Gastroesophageal sphincter (tissue), 4 donors: Measurements from ENCODE around the gene PEA15. TPM values are rescaled to one million over a fixed set of nuclear protein-coding genes. Genes with fewer than 3 reads are reported as not detected.

Source experiments
- ATAC-seq: fragments of 150-250 bp; one replicate; pipeline ENCODE4 v1.9.1; 2016; ENCODE audit warnings: mild to moderate bottlenecking, moderate library complexity
- H3K27ac ChIP-seq, 4 donors: fragments of 200-600 bp; sonication (generic) in 3 of 4; 1 replicate in 3 of 4; 2 replicates in 1 of 4; pipeline ENCODE4 v1.5.1; 2016 to 2019
- H3K27me3 ChIP-seq: fragments of 200-600 bp; sonication (generic); one replicate; pipeline ENCODE4 v1.5.1; 2019
- H3K36me3 ChIP-seq, 2 donors: fragments of 200-600 bp; sonication (generic); one replicate each; pipeline ENCODE4 v1.5.1; 2019; ENCODE audit warnings: control low read depth in 1 of 2
- H3K4me1 ChIP-seq, 3 donors: fragments of 200-600 bp; sonication (generic); 1 replicate in 2 of 3; 2 replicates in 1 of 3; pipeline ENCODE4 v1.5.1; 2016 to 2019; ENCODE audit warnings: control low read depth in 2 of 3
- H3K4me3 ChIP-seq, 2 donors: fragments of 200-600 bp; sonication (generic); one replicate each; pipeline ENCODE4 v1.5.1; 2019; ENCODE audit warnings: mild to moderate bottlenecking in 1 of 2, moderate library complexity in 1 of 2
- H3K9me3 ChIP-seq, 3 donors: fragments of 200-600 bp; sonication (generic); one replicate each; pipeline ENCODE4 v1.5.1; 2017 to 2019; ENCODE audit warnings: control low read depth in 2 of 3
- EP300 ChIP-seq: sonication (generic); formaldehyde crosslinking; IDR thresholded peaks from one replicate; pipeline ENCODE4 v1.6.1; 2017; ENCODE audit warnings: antibody characterized with exemption, mild to moderate bottlenecking
- POLR2A ChIP-seq, 2 donors: fragments of 450-650 bp; IDR thresholded peaks; one replicate each; pipeline ENCODE4 v1.6.1; 2017; ENCODE audit warnings: antibody characterized with exemption in 2 of 2, mild to moderate bottlenecking in 2 of 2, moderate library complexity in 1 of 2
- POLR2AphosphoS5 ChIP-seq: sonication (generic); formaldehyde crosslinking; IDR thresholded peaks from one replicate; pipeline ENCODE4 v1.6.1; 2017; ENCODE audit warnings: antibody characterized with exemption
- WGBS, 2 donors: methylation state at CpG; one replicate each; pipeline ENCODE4 v1.1.5; 2018; ENCODE audit warnings: low coverage in 1 of 2; 5-methylcytosine and 5-hydroxymethylcytosine counted together
- total RNA-seq, 4 donors: library from RNA; depleted of rRNA; stranded (reverse); fragments of >200 nt; gene quantifications; one replicate each; pipeline ENCODE4 v1.1.0, GENCODE V29; 2016
- TF ChIP-seq, protein P1 (sequence below), 4 experiments: fragments of 200-600 bp in 2 of 4; fragments of 450-650 bp in 2 of 4; sonication (generic) in 1 of 4; IDR thresholded peaks; one replicate each; pipeline ENCODE4 v1.5.1; 2017 to 2019; ENCODE audit warnings: antibody characterized with exemption in 4 of 4, mild to moderate bottlenecking in 2 of 4, moderate library complexity in 2 of 4

The PEA15 gene
- total RNA-seq, 4 donors from 2014 or later = 94.6 to 325 (median 164) TPM

DNA sequence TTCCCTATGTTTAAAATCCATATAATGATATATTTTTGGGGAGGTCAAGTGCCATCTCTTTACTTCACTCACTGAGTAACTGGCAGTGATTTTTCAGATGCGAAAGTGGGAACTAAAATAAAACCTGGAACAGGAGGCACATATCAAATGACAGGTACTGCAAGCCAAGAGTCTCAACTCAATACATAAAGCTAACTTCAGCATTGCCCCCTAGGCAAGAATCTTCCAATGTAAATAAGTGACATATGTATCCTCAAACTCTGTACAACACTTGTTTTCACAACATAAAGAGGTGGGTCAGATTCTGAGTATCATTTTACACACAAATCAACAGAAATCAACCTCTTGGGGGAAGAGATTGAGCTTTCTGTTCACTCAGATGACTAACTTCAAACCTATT lies 39.0 kb downstream of the PEA15 start:
- no peak overlapping the region for H3K4me3 ChIP-seq
- ATAC-seq = no peak
- H3K27ac ChIP-seq = no peak overlapping the region
- H3K27me3 ChIP-seq = no peaks in the 10 kb centered on the region
- peaks cover 0 to 49% of the 10 kb centered on the region in 2 donors for H3K36me3 ChIP-seq
- TF ChIP-seq POLR2A (IDR thresholded peaks at IDR 0.05) (no peak), EP300 (no peak), POLR2AphosphoS5 (no peak)
- TF ChIP-seq, protein P1, sequence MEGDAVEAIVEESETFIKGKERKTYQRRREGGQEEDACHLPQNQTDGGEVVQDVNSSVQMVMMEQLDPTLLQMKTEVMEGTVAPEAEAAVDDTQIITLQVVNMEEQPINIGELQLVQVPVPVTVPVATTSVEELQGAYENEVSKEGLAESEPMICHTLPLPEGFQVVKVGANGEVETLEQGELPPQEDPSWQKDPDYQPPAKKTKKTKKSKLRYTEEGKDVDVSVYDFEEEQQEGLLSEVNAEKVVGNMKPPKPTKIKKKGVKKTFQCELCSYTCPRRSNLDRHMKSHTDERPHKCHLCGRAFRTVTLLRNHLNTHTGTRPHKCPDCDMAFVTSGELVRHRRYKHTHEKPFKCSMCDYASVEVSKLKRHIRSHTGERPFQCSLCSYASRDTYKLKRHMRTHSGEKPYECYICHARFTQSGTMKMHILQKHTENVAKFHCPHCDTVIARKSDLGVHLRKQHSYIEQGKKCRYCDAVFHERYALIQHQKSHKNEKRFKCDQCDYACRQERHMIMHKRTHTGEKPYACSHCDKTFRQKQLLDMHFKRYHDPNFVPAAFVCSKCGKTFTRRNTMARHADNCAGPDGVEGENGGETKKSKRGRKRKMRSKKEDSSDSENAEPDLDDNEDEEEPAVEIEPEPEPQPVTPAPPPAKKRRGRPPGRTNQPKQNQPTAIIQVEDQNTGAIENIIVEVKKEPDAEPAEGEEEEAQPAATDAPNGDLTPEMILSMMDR (IDR thresholded peaks at IDR 0.05) = no peak
- no peaks in the 10 kb centered on the region for H3K9me3 ChIP-seq
- WGBS, 2 donors = 20 to 79% methylated on average over 1 of the region's 1 CpG
- peaks cover 0 to 58% (median 0%) of the 10 kb centered on the region in 3 donors for H3K4me1 ChIP-seq

DNA sequence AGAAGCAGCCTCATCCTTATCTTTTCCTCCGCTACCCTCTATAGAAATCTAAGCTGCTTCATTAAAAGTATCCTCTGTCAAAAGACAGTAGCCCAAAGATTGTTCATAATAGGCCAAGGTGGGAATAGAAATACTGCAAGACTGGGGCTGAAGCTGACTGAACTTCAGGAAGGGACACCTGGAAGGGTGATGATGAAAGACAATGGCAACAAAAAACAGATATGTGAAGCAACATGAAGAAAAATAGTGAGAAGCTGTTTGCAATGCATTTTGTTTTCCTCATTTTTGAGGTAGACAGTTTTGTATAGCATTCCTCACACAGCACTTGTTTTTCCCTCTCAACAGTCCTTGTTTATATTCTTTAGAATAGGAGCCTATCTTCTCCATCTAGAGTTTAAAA lies 40.2 kb downstream of the PEA15 start:
- TF ChIP-seq POLR2AphosphoS5 (no peak), EP300 (no peak), POLR2A (IDR thresholded peaks at IDR 0.05) (no peak)
- TF ChIP-seq, protein P1 (IDR thresholded peaks at IDR 0.05) = no peak

DNA sequence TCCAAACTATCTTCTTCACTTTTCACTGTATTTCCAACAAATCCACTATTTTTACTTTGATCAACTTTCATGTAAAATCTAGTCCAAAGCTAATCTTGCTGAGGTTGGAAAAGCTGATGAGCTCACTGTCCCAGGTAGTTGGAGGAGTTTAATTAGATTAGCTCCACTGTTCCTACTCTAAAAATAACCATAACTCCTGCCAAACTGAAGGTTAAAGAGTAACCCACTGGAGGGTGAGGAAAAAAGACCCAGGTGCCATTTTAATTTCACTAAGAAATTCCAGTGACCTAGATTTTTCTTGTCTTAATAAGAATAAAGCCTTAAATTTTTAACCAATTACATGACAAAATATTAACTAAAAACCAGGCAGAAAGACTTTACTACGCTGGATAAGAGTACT lies 41.9 kb downstream of the PEA15 start:
- H3K27ac ChIP-seq = no peak overlapping the region

More for the DNA sequence above, 40.2 kb downstream of the PEA15 start:
- H3K9me3 ChIP-seq = no peaks in the 10 kb centered on the region
- ATAC-seq = no peak
- WGBS, 2 donors = 83 to 89% methylated on average over 1 of the region's 1 CpG
- H3K36me3 ChIP-seq = peaks cover 0 to 37% of the 10 kb centered on the region in 2 donors
- no peak overlapping the region for H3K27ac ChIP-seq
- H3K27me3 ChIP-seq = no peaks in the 10 kb centered on the region
- H3K4me1 ChIP-seq = peaks cover 0 to 70% (median 0%) of the 10 kb centered on the region in 3 donors
- H3K4me3 ChIP-seq = no peak overlapping the region

DNA sequence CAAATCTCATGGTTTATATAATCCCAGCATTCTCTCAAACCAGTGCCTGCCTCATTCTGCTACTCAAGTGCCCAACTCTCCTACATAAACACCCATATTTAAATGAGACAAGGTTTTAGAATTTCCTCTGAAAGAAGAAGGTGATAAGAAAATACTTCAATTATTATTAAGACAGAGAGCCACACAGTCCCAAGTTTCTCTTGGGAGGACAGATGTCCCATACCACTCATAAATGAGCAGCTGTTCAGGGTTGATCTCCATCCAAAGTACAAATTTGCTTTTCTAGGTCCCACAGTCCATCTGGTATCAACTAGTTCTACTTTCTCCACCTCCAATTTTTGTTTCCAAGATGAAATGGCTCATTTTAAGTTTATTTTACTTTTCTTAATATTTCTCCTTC lies 45.8 kb downstream of the PEA15 start:
- H3K4me1 ChIP-seq = peaks cover 3 to 63% (median 7%) of the 10 kb centered on the region in 3 donors
- no peak for ATAC-seq
- H3K27me3 ChIP-seq = no peaks in the 10 kb centered on the region
- H3K9me3 ChIP-seq = no peaks in the 10 kb centered on the region
- no peak overlapping the region for H3K4me3 ChIP-seq
- peaks cover 0 to 10% of the 10 kb centered on the region in 2 donors for H3K36me3 ChIP-seq
- peak overlapping the region in 3 of 4 donors; percentile 19 to 45 (median 40) for H3K27ac ChIP-seq
- TF ChIP-seq, protein P1 (IDR thresholded peaks at IDR 0.05) = no peak
- TF ChIP-seq POLR2A (IDR thresholded peaks at IDR 0.05) = no peak
- no peak for TF ChIP-seq POLR2AphosphoS5
- TF ChIP-seq EP300 = no peak

More for the DNA sequence above, 41.9 kb downstream of the PEA15 start:
- Histone ChIP-seq H3K27me3 (no peaks in the 10 kb centered on the region), H3K9me3 (no peaks in the 10 kb centered on the region), H3K36me3 (peaks cover 0 to 21% of the 10 kb centered on the region in 2 donors), H3K4me1 (peaks cover 3 to 86% (median 7%) of the 10 kb centered on the region in 3 donors), H3K4me3 (no peak overlapping the region)
- TF ChIP-seq EP300 = no peak
- TF ChIP-seq POLR2A (IDR thresholded peaks at IDR 0.05) = no peak
- TF ChIP-seq, protein P1 (IDR thresholded peaks at IDR 0.05) = no peak
- TF ChIP-seq POLR2AphosphoS5 = no peak
- no peak for ATAC-seq
- whole genome bisulfite sequencing, 2 donors = 84 to 93% methylated on average over 1 of the region's 1 CpG

DNA sequence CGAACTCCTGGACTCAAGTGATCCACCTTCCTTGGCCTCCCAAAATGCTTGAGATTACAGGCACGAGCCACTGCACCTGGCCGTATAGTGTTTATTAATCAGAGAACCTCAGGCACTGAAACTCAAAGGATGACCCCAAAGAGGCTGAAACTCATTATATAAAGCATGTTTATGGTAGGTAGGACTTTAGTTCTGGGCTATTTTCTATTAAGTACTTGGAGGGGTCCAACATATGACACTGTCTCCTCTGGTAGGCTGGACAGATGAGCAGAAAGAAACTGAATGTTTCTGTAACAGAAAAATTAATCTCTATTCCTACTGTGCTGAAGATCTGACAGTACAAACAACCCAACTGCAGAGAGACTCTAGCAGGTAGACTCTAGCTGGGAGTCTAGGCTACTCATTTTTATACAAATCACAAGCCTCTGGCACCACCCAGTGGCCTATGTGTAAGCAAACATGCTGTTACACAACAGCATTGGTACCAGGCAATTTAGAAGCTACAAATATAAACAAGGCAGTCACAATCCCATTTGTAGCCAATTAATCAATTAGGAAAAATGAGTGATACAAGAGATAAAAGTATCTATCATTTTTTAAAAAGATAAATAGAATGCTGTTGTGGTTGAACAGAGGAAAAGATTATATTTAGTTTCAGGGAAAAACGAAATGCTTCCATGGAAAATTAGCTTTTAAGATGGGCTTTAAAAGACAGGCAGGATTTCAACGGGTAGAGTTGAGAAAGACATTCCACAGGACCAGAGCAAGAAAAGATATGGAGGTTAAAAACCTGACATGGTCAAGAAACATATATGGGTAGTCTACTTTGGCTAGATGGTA lies 46.7 kb downstream of the PEA15 start:
- Histone ChIP-seq H3K4me1 (peaks cover 7 to 63% (median 11%) of the 10 kb centered on the region in 3 donors), H3K27me3 (no peaks in the 10 kb centered on the region), H3K27ac (peak overlapping the region in 3 of 4 donors; percentile 39 to 45 (median 40)), H3K36me3 (peaks cover 0 to 10% of the 10 kb centered on the region in 2 donors), H3K4me3 (no peak overlapping the region), H3K9me3 (no peaks in the 10 kb centered on the region)
- 36 to 43% methylated on average over 2 to 3 of the region's 5 CpGs for WGBS, 2 donors
- TF ChIP-seq, protein P1 (IDR thresholded peaks at IDR 0.05) = peak; percentile 70 to 92 (median 73)
- TF ChIP-seq POLR2AphosphoS5 (peak; percentile 44), EP300 (no peak), POLR2A (IDR thresholded peaks at IDR 0.05) (no peak)
- ATAC-seq = peak; percentile 95
